OCI-LY1 (cell line): ENCODE measurements around the gene ANKRD6.

Experiments used
- H2AFZ ChIP-seq: fragments of 200-600 bp; sonication (generic), shearing (Covaris generic); 2 replicates; pipeline ENCODE4 v1.6.0; 2014; ENCODE audit warnings: antibody characterized with exemption, mild to moderate bottlenecking, low read length
- H3F3A ChIP-seq: fragments of 200-600 bp; sonication (generic), shearing (Covaris generic); 2 replicates; pipeline ENCODE4 v1.6.0; 2014; ENCODE audit warnings: mild to moderate bottlenecking, antibody characterized with exemption, low read length, moderate library complexity; ENCODE audit not compliant: insufficient read depth
- H3K27ac ChIP-seq: fragments of 200-600 bp; sonication (generic); 2 replicates; pipeline ENCODE4 v1.5.1; 2014; ENCODE audit warnings: low read length, mixed run types, mild to moderate bottlenecking, low read depth; ENCODE audit not compliant: poor library complexity, severe bottlenecking
- H3K27me3 ChIP-seq: fragments of 200-600 bp; sonication (generic); 2 replicates; pipeline ENCODE4 v1.6.0; 2014; ENCODE audit warnings: antibody characterized with exemption, mild to moderate bottlenecking, low read length, moderate library complexity; ENCODE audit not compliant: insufficient read depth
- H3K36me3 ChIP-seq: fragments of 200-600 bp; sonication (generic); 2 replicates; pipeline ENCODE4 v1.6.1; 2014; ENCODE audit warnings: mild to moderate bottlenecking, antibody characterized with exemption, low read length, moderate library complexity, mixed read lengths; ENCODE audit not compliant: insufficient read depth
- H3K4me1 ChIP-seq: fragments of 200-600 bp; sonication (generic); 2 replicates; pipeline ENCODE4 v1.5.1; 2014; ENCODE audit warnings: mild to moderate bottlenecking, low read length, moderate library complexity; ENCODE audit not compliant: insufficient read depth, severe bottlenecking
- H3K4me2 ChIP-seq: fragments of 200-600 bp; sonication (generic), shearing (Covaris generic); 2 replicates; pipeline ENCODE4 v1.6.1; 2014; ENCODE audit warnings: low read length
- H3K4me3 ChIP-seq: fragments of 200-600 bp; sonication (generic); 2 replicates; pipeline ENCODE4 v1.5.1; 2014; ENCODE audit warnings: low read length, low read depth, mild to moderate bottlenecking, mixed read lengths; ENCODE audit not compliant: poor library complexity, severe bottlenecking
- H3K79me2 ChIP-seq: fragments of 200-600 bp; shearing (Covaris generic); 2 replicates; pipeline ENCODE4 v1.6.1; 2016; ENCODE audit warnings: mixed run types, low read length, mixed read lengths; ENCODE audit not compliant: insufficient read depth
- H3K9ac ChIP-seq: fragments of 200-600 bp; sonication (generic), shearing (Covaris generic); 2 replicates; pipeline ENCODE4 v1.6.1; 2014; ENCODE audit warnings: mild to moderate bottlenecking, low read length, mixed read lengths
- H3K9me2 ChIP-seq: fragments of 200-600 bp; sonication (generic), shearing (Covaris generic); 2 replicates; pipeline ENCODE4 v1.6.1; 2014; ENCODE audit warnings: low read depth, mild to moderate bottlenecking, low read length, mixed read lengths
- H3K9me3 ChIP-seq: fragments of 200-600 bp; shearing (Covaris generic); 2 replicates; pipeline ENCODE4 v1.6.1; 2014; ENCODE audit warnings: low read length, mixed read lengths
- H4K20me1 ChIP-seq: fragments of 200-600 bp; sonication (generic), shearing (Covaris generic); 2 replicates; pipeline ENCODE4 v1.6.0; 2016; ENCODE audit warnings: mild to moderate bottlenecking, low read length; ENCODE audit not compliant: insufficient read depth
- CTCF ChIP-seq: fragments of 200-600 bp; sonication (generic), shearing (Covaris generic); IDR thresholded peaks from 2 replicates; pipeline ENCODE4 v1.5.1; 2017; ENCODE audit warnings: mild to moderate bottlenecking, antibody characterized with exemption, low read length, moderate library complexity, mixed read lengths
- EZH2 ChIP-seq: fragments of 200-600 bp; sonication (generic), shearing (Covaris generic); IDR thresholded peaks from 2 replicates; pipeline ENCODE4 v1.8.0; 2017; ENCODE audit warnings: borderline replicate concordance, mixed run types, mild to moderate bottlenecking, antibody characterized with exemption, low read length, moderate library complexity, mixed read lengths

Gene ANKRD6

GRCh38 chr6:89415185-89415584 lies 17.8 kb upstream of the ANKRD6 start:
- H3K9ac ChIP-seq, result no peak overlapping the region
- no peak overlapping the region for H3K4me3 ChIP-seq
- H3K27me3 ChIP-seq, result peaks cover 5% of the 10 kb centered on the region; the same call in 1 of the 2 replicates
- H4K20me1 ChIP-seq, result no peaks in the 10 kb centered on the region
- H3F3A ChIP-seq, result no peaks in the 10 kb centered on the region
- no peak overlapping the region for H3K27ac ChIP-seq
- TF ChIP-seq EZH2 (no peak), CTCF (no peak)
- no peaks in the 10 kb centered on the region for H3K79me2 ChIP-seq
- H3K4me2 ChIP-seq, result no peak overlapping the region
- H3K9me3 ChIP-seq, result no peaks in the 10 kb centered on the region
- H3K36me3 ChIP-seq, result no peaks in the 10 kb centered on the region
- no peaks in the 10 kb centered on the region for H3K9me2 ChIP-seq
- peaks cover 23% of the 10 kb centered on the region for H3K4me1 ChIP-seq
- no peak overlapping the region for H2AFZ ChIP-seq

- TF ChIP-seq CTCF (no peak), EZH2 (no peak)
- H3K9ac ChIP-seq, result no peak overlapping the region
- H3F3A ChIP-seq, result no peaks in the 10 kb centered on the region
- H3K9me3 ChIP-seq, result no peaks in the 10 kb centered on the region
- H3K4me1 ChIP-seq, result peaks cover 8% of the 10 kb centered on the region
- H3K4me2 ChIP-seq, result no peak overlapping the region
- H3K9me2 ChIP-seq, result no peaks in the 10 kb centered on the region
- H3K36me3 ChIP-seq, result no peaks in the 10 kb centered on the region
- H3K27ac ChIP-seq, result no peak overlapping the region
- H2AFZ ChIP-seq, result no peak overlapping the region
- H3K27me3 ChIP-seq, result peaks cover 9% of the 10 kb centered on the region
- H3K79me2 ChIP-seq, result no peaks in the 10 kb centered on the region
- no peaks in the 10 kb centered on the region for H4K20me1 ChIP-seq
- no peak overlapping the region for H3K4me3 ChIP-seq
Measured at GRCh38 chr6:89416796-89417195, 16.2 kb upstream of the ANKRD6 start.

- no peaks in the 10 kb centered on the region for H3K79me2 ChIP-seq
- no peak overlapping the region for H3K9ac ChIP-seq
- H2AFZ ChIP-seq, result no peak overlapping the region
- H3K9me3 ChIP-seq, result no peaks in the 10 kb centered on the region
- H3K36me3 ChIP-seq, result no peaks in the 10 kb centered on the region
- H3K4me3 ChIP-seq, result no peak overlapping the region
- no peaks in the 10 kb centered on the region for H3F3A ChIP-seq
- H3K9me2 ChIP-seq, result no peaks in the 10 kb centered on the region
- no peaks in the 10 kb centered on the region for H3K27me3 ChIP-seq
- H3K4me2 ChIP-seq, result no peak overlapping the region
- H4K20me1 ChIP-seq, result no peaks in the 10 kb centered on the region
- no peak for TF ChIP-seq EZH2
- no peak overlapping the region for H3K27ac ChIP-seq
- H3K4me1 ChIP-seq, result peaks cover 14% of the 10 kb centered on the region
Measured at GRCh38 chr6:89430201-89430962, 2.6 kb upstream of the ANKRD6 start.
